ENCODE results near the gene NADSYN1. TPM values are rescaled to one million over a fixed set of nuclear protein-coding genes. Genes with fewer than 3 reads are reported as not detected.

NADSYN1 gene
- polyA plus RNA-seq, 2 donors, result 67.9 to 98.4 TPM

- Histone ChIP-seq H3K9me3 (ENCODE audit: control insufficient read depth in 2 of 2, insufficient read depth in 1 of 2, low read depth in 1 of 2, low read length in 1 of 2) (no peaks in the 10 kb centered on the region), H3K27me3 (ENCODE audit: control insufficient read depth in 1 of 2, insufficient read depth in 2 of 2, low read length in 2 of 2) (no peaks in the 10 kb centered on the region), H3K4me3 (ENCODE audit: low read depth in 1 of 2, low read length in 2 of 2) (no peak overlapping the region), H3K4me1 (ENCODE audit: control insufficient read depth in 2 of 2, insufficient read depth in 2 of 2, low read length in 1 of 2) (no peaks in the 10 kb centered on the region), H3K27ac (ENCODE audit: low read depth in 2 of 2, low read length in 1 of 2) (no peak overlapping the region), H3K36me3 (ENCODE audit: control insufficient read depth in 2 of 2, insufficient read depth in 2 of 2, low read length in 1 of 2) (peaks cover 12 to 82% of the 10 kb centered on the region in 2 donors)
- 95 to 98% methylated on average over 6 of the region's 6 CpGs for WGBS, 2 donors
Measured at GRCh38 chr11:71440021-71440755, 12.8 kb upstream of the NADSYN1 start.

GRCh38 chr11:71441251-71441650 lies 11.8 kb upstream of the NADSYN1 start:
- WGBS, 2 donors, result 96 to 97% methylated on average over 11 of the region's 11 CpGs
- Histone ChIP-seq H3K27ac (ENCODE audit: low read depth in 2 of 2, low read length in 1 of 2) (no peak overlapping the region), H3K4me3 (ENCODE audit: low read depth in 1 of 2, low read length in 2 of 2) (no peak overlapping the region), H3K9me3 (ENCODE audit: control insufficient read depth in 2 of 2, insufficient read depth in 1 of 2, low read depth in 1 of 2, low read length in 1 of 2) (no peaks in the 10 kb centered on the region), H3K36me3 (ENCODE audit: control insufficient read depth in 2 of 2, insufficient read depth in 2 of 2, low read length in 1 of 2) (peaks cover 12 to 76% of the 10 kb centered on the region in 2 donors), H3K4me1 (ENCODE audit: control insufficient read depth in 2 of 2, insufficient read depth in 2 of 2, low read length in 1 of 2) (no peaks in the 10 kb centered on the region), H3K27me3 (ENCODE audit: control insufficient read depth in 1 of 2, insufficient read depth in 2 of 2, low read length in 2 of 2) (no peaks in the 10 kb centered on the region)

- 93 to 95% methylated on average over 8 of the region's 8 CpGs for WGBS, 2 donors
- Histone ChIP-seq H3K4me1 (ENCODE audit: control insufficient read depth in 2 of 2, insufficient read depth in 2 of 2, low read length in 1 of 2) (no peaks in the 10 kb centered on the region), H3K4me3 (ENCODE audit: low read depth in 1 of 2, low read length in 2 of 2) (no peak overlapping the region), H3K36me3 (ENCODE audit: control insufficient read depth in 2 of 2, insufficient read depth in 2 of 2, low read length in 1 of 2) (peaks cover 12 to 73% of the 10 kb centered on the region in 2 donors), H3K27me3 (ENCODE audit: control insufficient read depth in 1 of 2, insufficient read depth in 2 of 2, low read length in 2 of 2) (no peaks in the 10 kb centered on the region), H3K9me3 (ENCODE audit: control insufficient read depth in 2 of 2, insufficient read depth in 1 of 2, low read depth in 1 of 2, low read length in 1 of 2) (no peaks in the 10 kb centered on the region), H3K27ac (ENCODE audit: low read depth in 2 of 2, low read length in 1 of 2) (no peak overlapping the region)
Measured at GRCh38 chr11:71442123-71442522, 10.9 kb upstream of the NADSYN1 start.

GRCh38 chr11:71442880-71443279 lies 10.1 kb upstream of the NADSYN1 start:
- Histone ChIP-seq H3K36me3 (ENCODE audit: control insufficient read depth in 2 of 2, insufficient read depth in 2 of 2, low read length in 1 of 2) (peaks cover 12 to 66% of the 10 kb centered on the region in 2 donors), H3K4me1 (ENCODE audit: control insufficient read depth in 2 of 2, insufficient read depth in 2 of 2, low read length in 1 of 2) (no peaks in the 10 kb centered on the region), H3K27ac (ENCODE audit: low read depth in 2 of 2, low read length in 1 of 2) (no peak overlapping the region), H3K9me3 (ENCODE audit: control insufficient read depth in 2 of 2, insufficient read depth in 1 of 2, low read depth in 1 of 2, low read length in 1 of 2) (no peaks in the 10 kb centered on the region), H3K4me3 (ENCODE audit: low read depth in 1 of 2, low read length in 2 of 2) (no peak overlapping the region), H3K27me3 (ENCODE audit: control insufficient read depth in 1 of 2, insufficient read depth in 2 of 2, low read length in 2 of 2) (no peaks in the 10 kb centered on the region)
- 98% methylated on average over 5 of the region's 5 CpGs for WGBS, 2 donors

- H3K27me3 ChIP-seq (ENCODE audit: control insufficient read depth in 1 of 2, insufficient read depth in 2 of 2, low read length in 2 of 2), result no peaks in the 10 kb centered on the region
Measured at GRCh38 chr11:71443736-71444445, 9.1 kb upstream of the NADSYN1 start.

GRCh38 chr11:71444811-71445210 lies 8.2 kb upstream of the NADSYN1 start:
- Histone ChIP-seq H3K9me3 (ENCODE audit: control insufficient read depth in 2 of 2, insufficient read depth in 1 of 2, low read depth in 1 of 2, low read length in 1 of 2) (no peaks in the 10 kb centered on the region), H3K27me3 (ENCODE audit: control insufficient read depth in 1 of 2, insufficient read depth in 2 of 2, low read length in 2 of 2) (no peaks in the 10 kb centered on the region), H3K4me1 (ENCODE audit: control insufficient read depth in 2 of 2, insufficient read depth in 2 of 2, low read length in 1 of 2) (peaks cover 0 to 5% of the 10 kb centered on the region in 2 donors), H3K36me3 (ENCODE audit: control insufficient read depth in 2 of 2, insufficient read depth in 2 of 2, low read length in 1 of 2) (peaks cover 8 to 49% of the 10 kb centered on the region in 2 donors), H3K27ac (ENCODE audit: low read depth in 2 of 2, low read length in 1 of 2) (no peak overlapping the region), H3K4me3 (ENCODE audit: low read depth in 1 of 2, low read length in 2 of 2) (no peak overlapping the region)
- 95 to 96% methylated on average over 6 of the region's 6 CpGs for WGBS, 2 donors

More at GRCh38 chr11:71443736-71444445, 9.1 kb upstream of the NADSYN1 start:
- no peak overlapping the region for H3K27ac ChIP-seq (ENCODE audit: low read depth in 2 of 2, low read length in 1 of 2)
- peaks cover 0 to 2% of the 10 kb centered on the region in 2 donors for H3K4me1 ChIP-seq (ENCODE audit: control insufficient read depth in 2 of 2, insufficient read depth in 2 of 2, low read length in 1 of 2)
- H3K9me3 ChIP-seq (ENCODE audit: control insufficient read depth in 2 of 2, insufficient read depth in 1 of 2, low read depth in 1 of 2, low read length in 1 of 2), result no peaks in the 10 kb centered on the region
- H3K4me3 ChIP-seq (ENCODE audit: low read depth in 1 of 2, low read length in 2 of 2), result no peak overlapping the region
- H3K36me3 ChIP-seq (ENCODE audit: control insufficient read depth in 2 of 2, insufficient read depth in 2 of 2, low read length in 1 of 2), result peaks cover 12 to 56% of the 10 kb centered on the region in 2 donors
- WGBS, 2 donors, result 91 to 93% methylated on average over 20 of the region's 20 CpGs

- H3K27me3 ChIP-seq (ENCODE audit: control insufficient read depth in 1 of 2, insufficient read depth in 2 of 2, low read length in 2 of 2), result no peaks in the 10 kb centered on the region
- no peak overlapping the region for H3K4me3 ChIP-seq (ENCODE audit: low read depth in 1 of 2, low read length in 2 of 2)
- 94 to 97% methylated on average over 1 of the region's 1 CpG for WGBS, 2 donors
- H3K9me3 ChIP-seq (ENCODE audit: control insufficient read depth in 2 of 2, insufficient read depth in 1 of 2, low read depth in 1 of 2, low read length in 1 of 2), result no peaks in the 10 kb centered on the region
- peaks cover 8 to 36% of the 10 kb centered on the region in 2 donors for H3K36me3 ChIP-seq (ENCODE audit: control insufficient read depth in 2 of 2, insufficient read depth in 2 of 2, low read length in 1 of 2)
- no peak overlapping the region for H3K27ac ChIP-seq (ENCODE audit: low read depth in 2 of 2, low read length in 1 of 2)
- peaks cover 0 to 5% of the 10 kb centered on the region in 2 donors for H3K4me1 ChIP-seq (ENCODE audit: control insufficient read depth in 2 of 2, insufficient read depth in 2 of 2, low read length in 1 of 2)
Measured at GRCh38 chr11:71446150-71446549, 6.9 kb upstream of the NADSYN1 start.

- Histone ChIP-seq H3K36me3 (ENCODE audit: control insufficient read depth in 2 of 2, insufficient read depth in 2 of 2, low read length in 1 of 2) (peaks cover 8 to 27% of the 10 kb centered on the region in 2 donors), H3K27ac (ENCODE audit: low read depth in 2 of 2, low read length in 1 of 2) (peak overlapping the region; percentile 53 to 73), H3K4me1 (ENCODE audit: control insufficient read depth in 2 of 2, insufficient read depth in 2 of 2, low read length in 1 of 2) (peaks cover 0 to 7% of the 10 kb centered on the region in 2 donors), H3K9me3 (ENCODE audit: control insufficient read depth in 2 of 2, insufficient read depth in 1 of 2, low read depth in 1 of 2, low read length in 1 of 2) (no peaks in the 10 kb centered on the region), H3K27me3 (ENCODE audit: control insufficient read depth in 1 of 2, insufficient read depth in 2 of 2, low read length in 2 of 2) (no peaks in the 10 kb centered on the region), H3K4me3 (ENCODE audit: low read depth in 1 of 2, low read length in 2 of 2) (peak overlapping the region; percentile 61 to 89)
- WGBS, 2 donors, result 46 to 48% methylated on average over 9 of the region's 9 CpGs
Measured at GRCh38 chr11:71446942-71447688, 5.9 kb upstream of the NADSYN1 start.

- Histone ChIP-seq H3K4me1 (ENCODE audit: control insufficient read depth in 2 of 2, insufficient read depth in 2 of 2, low read length in 1 of 2) (peaks cover 0 to 7% of the 10 kb centered on the region in 2 donors), H3K9me3 (ENCODE audit: control insufficient read depth in 2 of 2, insufficient read depth in 1 of 2, low read depth in 1 of 2, low read length in 1 of 2) (no peaks in the 10 kb centered on the region), H3K27me3 (ENCODE audit: control insufficient read depth in 1 of 2, insufficient read depth in 2 of 2, low read length in 2 of 2) (no peaks in the 10 kb centered on the region), H3K36me3 (ENCODE audit: control insufficient read depth in 2 of 2, insufficient read depth in 2 of 2, low read length in 1 of 2) (peaks cover 7 to 21% of the 10 kb centered on the region in 2 donors), H3K4me3 (ENCODE audit: low read depth in 1 of 2, low read length in 2 of 2) (peak overlapping the region; percentile 61 to 89), H3K27ac (ENCODE audit: low read depth in 2 of 2, low read length in 1 of 2) (peak overlapping the region; percentile 72 to 73)
- 2 to 10% methylated on average over 6 to 31 of the region's 31 CpGs for WGBS, 2 donors
Measured at GRCh38 chr11:71447791-71448256, 5.2 kb upstream of the NADSYN1 start.
